ENCODE measurements around the gene PML.
"Not testable (repeated sequence)": the region's sequence is repeated elsewhere in the genome, so short reads cannot be mapped to it uniquely, and the experiment has no call there.

Gene PML

GRCh38 chr15:74059050-74059833 lies 64.7 kb downstream of the PML start:
- H3K27me3 Mint-ChIP-seq; H3K27ac Mint-ChIP-seq (ENCODE audit: low read depth); ATAC-seq (replicated peaks; ENCODE audit: extremely low read depth, poor library complexity, severe bottlenecking); H3K9me3 Mint-ChIP-seq; H3K4me3 Mint-ChIP-seq; H3K36me3 Mint-ChIP-seq (ENCODE audit: insufficient read depth); DNase-seq (ENCODE audit: low spot score in 2 of 2); H3K4me1 Mint-ChIP-seq: not testable (repeated sequence)

- no peak overlapping the region for H3K27ac Mint-ChIP-seq (ENCODE audit: low read depth)
- H3K27me3 Mint-ChIP-seq = peaks cover 10% of the 10 kb centered on the region
- H3K36me3 Mint-ChIP-seq (ENCODE audit: insufficient read depth) = peaks cover 3% of the 10 kb centered on the region
- ATAC-seq (replicated peaks; ENCODE audit: extremely low read depth, poor library complexity, severe bottlenecking) (no peak), DNase-seq (ENCODE audit: low spot score in 2 of 2) (no peak)
- no peak overlapping the region for H3K4me3 Mint-ChIP-seq
- no peaks in the 10 kb centered on the region for H3K9me3 Mint-ChIP-seq
- H3K4me1 Mint-ChIP-seq = peaks cover 6% of the 10 kb centered on the region
Observed at GRCh38 chr15:74060251-74060650, 65.7 kb downstream of the PML start.

GRCh38 chr15:74062236-74062635 lies 67.7 kb downstream of the PML start:
- peaks cover 6% of the 10 kb centered on the region for H3K4me1 Mint-ChIP-seq
- ATAC-seq (replicated peaks; ENCODE audit: extremely low read depth, poor library complexity, severe bottlenecking) = no peak
- no peak for DNase-seq (ENCODE audit: low spot score in 2 of 2)

DNA sequence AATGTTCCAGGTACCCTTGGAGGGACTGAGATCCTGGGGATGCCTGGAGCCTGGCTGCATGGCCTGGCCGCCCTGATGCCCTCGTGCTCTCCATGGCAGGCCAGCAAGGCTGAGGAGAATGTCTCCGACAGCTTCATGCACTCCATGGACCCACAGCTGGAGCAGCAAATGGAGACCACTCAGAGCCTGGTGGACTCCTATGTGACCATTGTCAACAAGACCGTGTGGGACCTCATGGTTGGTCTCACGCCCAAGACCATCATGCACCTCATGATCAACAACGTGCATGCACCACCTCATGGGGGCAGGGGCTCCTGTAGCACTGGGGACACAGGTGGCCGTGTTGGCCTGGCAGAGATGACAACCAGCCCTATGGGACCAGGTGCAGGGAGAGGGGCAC lies 68.2 kb downstream of the PML start:
- no peak overlapping the region for H3K27ac Mint-ChIP-seq (ENCODE audit: low read depth)
- DNase-seq (ENCODE audit: low spot score in 2 of 2) = no peak

More at GRCh38 chr15:74062236-74062635, 67.7 kb downstream of the PML start:
- H3K27ac Mint-ChIP-seq (ENCODE audit: low read depth) = no peak overlapping the region
- H3K9me3 Mint-ChIP-seq = no peaks in the 10 kb centered on the region
- no peak overlapping the region for H3K4me3 Mint-ChIP-seq
- peaks cover 12% of the 10 kb centered on the region for H3K27me3 Mint-ChIP-seq
- no peaks in the 10 kb centered on the region for H3K36me3 Mint-ChIP-seq (ENCODE audit: insufficient read depth)

GRCh38 chr15:74063425-74064146 lies 69.1 kb downstream of the PML start:
- peaks cover 12% of the 10 kb centered on the region for H3K27me3 Mint-ChIP-seq
- peak in 1 of 2 donors; percentile 2 for DNase-seq (ENCODE audit: low spot score in 2 of 2)
- H3K27ac Mint-ChIP-seq (ENCODE audit: low read depth); H3K4me3 Mint-ChIP-seq; H3K4me1 Mint-ChIP-seq; ATAC-seq (replicated peaks; ENCODE audit: extremely low read depth, poor library complexity, severe bottlenecking); H3K36me3 Mint-ChIP-seq (ENCODE audit: insufficient read depth); H3K9me3 Mint-ChIP-seq: not testable (repeated sequence)

More for the DNA sequence above, 68.2 kb downstream of the PML start:
- no peak for ATAC-seq (replicated peaks; ENCODE audit: extremely low read depth, poor library complexity, severe bottlenecking)
- H3K9me3 Mint-ChIP-seq = no peaks in the 10 kb centered on the region
- no peaks in the 10 kb centered on the region for H3K36me3 Mint-ChIP-seq (ENCODE audit: insufficient read depth)
- H3K4me3 Mint-ChIP-seq = no peak overlapping the region
- peaks cover 6% of the 10 kb centered on the region for H3K4me1 Mint-ChIP-seq
- H3K27me3 Mint-ChIP-seq = peaks cover 12% of the 10 kb centered on the region

DNA sequence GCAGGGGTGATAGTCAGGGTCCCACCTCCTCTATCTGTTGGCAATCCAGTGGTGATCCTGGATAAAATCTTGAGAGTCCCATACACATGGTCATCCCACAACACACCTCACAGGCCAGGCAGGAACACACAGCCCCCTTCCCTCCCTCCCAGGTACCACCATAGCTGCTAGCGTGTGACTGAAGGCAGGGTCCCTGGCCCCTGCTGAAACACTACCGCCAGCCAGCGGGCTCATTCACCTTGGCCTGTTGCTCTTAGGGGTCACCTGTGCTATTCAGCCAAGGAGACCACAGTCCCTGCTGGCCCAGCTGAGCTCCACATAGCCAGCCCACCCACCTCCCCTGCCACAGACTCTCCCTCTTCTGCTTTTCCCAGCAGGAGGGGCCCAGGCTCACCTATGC lies 69.7 kb downstream of the PML start:
- not testable (repeated sequence) for H3K9me3 Mint-ChIP-seq; H3K36me3 Mint-ChIP-seq (ENCODE audit: insufficient read depth); H3K4me1 Mint-ChIP-seq; H3K4me3 Mint-ChIP-seq; DNase-seq (ENCODE audit: low spot score in 2 of 2); ATAC-seq (replicated peaks; ENCODE audit: extremely low read depth, poor library complexity, severe bottlenecking); H3K27ac Mint-ChIP-seq (ENCODE audit: low read depth)
- peaks cover 12% of the 10 kb centered on the region for H3K27me3 Mint-ChIP-seq

GRCh38 chr15:74064822-74065221 lies 70.3 kb downstream of the PML start:
- H3K27me3 Mint-ChIP-seq = peaks cover 12% of the 10 kb centered on the region
- H3K36me3 Mint-ChIP-seq (ENCODE audit: insufficient read depth); ATAC-seq (replicated peaks; ENCODE audit: extremely low read depth, poor library complexity, severe bottlenecking); H3K4me1 Mint-ChIP-seq; H3K27ac Mint-ChIP-seq (ENCODE audit: low read depth); H3K9me3 Mint-ChIP-seq; H3K4me3 Mint-ChIP-seq: not testable (repeated sequence)
- DNase-seq (ENCODE audit: low spot score in 2 of 2) = peak in 1 of 2 donors; percentile 8

GRCh38 chr15:74065684-74066411 lies 71.3 kb downstream of the PML start:
- ATAC-seq (replicated peaks; ENCODE audit: extremely low read depth, poor library complexity, severe bottlenecking) (peak; percentile 94), DNase-seq (ENCODE audit: low spot score in 2 of 2) (peak in 1 of 2 donors; percentile 39)
- not testable (repeated sequence) for H3K4me1 Mint-ChIP-seq

DNA sequence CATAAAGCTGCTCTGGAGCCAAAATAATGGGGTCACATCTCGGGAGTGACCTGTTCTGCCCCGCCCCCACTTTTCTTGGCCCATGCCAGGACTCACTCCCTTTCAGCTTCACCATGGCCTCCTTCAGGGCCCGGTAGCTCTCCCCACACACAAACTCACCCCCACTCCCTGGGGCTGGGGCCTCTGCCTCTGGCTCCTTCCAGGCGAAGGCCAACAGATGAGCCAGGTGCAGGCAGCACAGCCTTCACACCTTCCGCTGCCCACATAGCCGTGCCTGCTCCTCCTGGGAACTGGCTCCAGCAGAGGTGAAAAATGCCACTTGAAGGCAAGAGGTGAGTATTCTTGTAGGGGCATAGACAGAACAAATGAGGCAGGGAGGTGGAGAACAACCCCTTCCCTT lies 77.1 kb downstream of the PML start:
- ATAC-seq (replicated peaks; ENCODE audit: extremely low read depth, poor library complexity, severe bottlenecking); H3K9me3 Mint-ChIP-seq; H3K4me1 Mint-ChIP-seq; H3K27me3 Mint-ChIP-seq; DNase-seq (ENCODE audit: low spot score in 2 of 2); H3K4me3 Mint-ChIP-seq; H3K36me3 Mint-ChIP-seq (ENCODE audit: insufficient read depth); H3K27ac Mint-ChIP-seq (ENCODE audit: low read depth): not testable (repeated sequence)

More at GRCh38 chr15:74065684-74066411, 71.3 kb downstream of the PML start:
- not testable (repeated sequence) for H3K9me3 Mint-ChIP-seq; H3K27ac Mint-ChIP-seq (ENCODE audit: low read depth); H3K36me3 Mint-ChIP-seq (ENCODE audit: insufficient read depth); H3K4me3 Mint-ChIP-seq
- H3K27me3 Mint-ChIP-seq = peaks cover 12% of the 10 kb centered on the region

GRCh38 chr15:74072132-74072531 lies 77.6 kb downstream of the PML start:
- DNase-seq (ENCODE audit: low spot score in 2 of 2); H3K27me3 Mint-ChIP-seq; H3K4me3 Mint-ChIP-seq; ATAC-seq (replicated peaks; ENCODE audit: extremely low read depth, poor library complexity, severe bottlenecking); H3K9me3 Mint-ChIP-seq; H3K4me1 Mint-ChIP-seq; H3K36me3 Mint-ChIP-seq (ENCODE audit: insufficient read depth); H3K27ac Mint-ChIP-seq (ENCODE audit: low read depth): not testable (repeated sequence)

GRCh38 chr15:74072614-74073337 lies 78.3 kb downstream of the PML start:
- not testable (repeated sequence) for H3K4me3 Mint-ChIP-seq; H3K27ac Mint-ChIP-seq (ENCODE audit: low read depth); H3K27me3 Mint-ChIP-seq; H3K4me1 Mint-ChIP-seq; H3K36me3 Mint-ChIP-seq (ENCODE audit: insufficient read depth); H3K9me3 Mint-ChIP-seq; ATAC-seq (replicated peaks; ENCODE audit: extremely low read depth, poor library complexity, severe bottlenecking)
- DNase-seq (ENCODE audit: low spot score in 2 of 2) = peak in 1 of 2 donors; percentile 27

DNA sequence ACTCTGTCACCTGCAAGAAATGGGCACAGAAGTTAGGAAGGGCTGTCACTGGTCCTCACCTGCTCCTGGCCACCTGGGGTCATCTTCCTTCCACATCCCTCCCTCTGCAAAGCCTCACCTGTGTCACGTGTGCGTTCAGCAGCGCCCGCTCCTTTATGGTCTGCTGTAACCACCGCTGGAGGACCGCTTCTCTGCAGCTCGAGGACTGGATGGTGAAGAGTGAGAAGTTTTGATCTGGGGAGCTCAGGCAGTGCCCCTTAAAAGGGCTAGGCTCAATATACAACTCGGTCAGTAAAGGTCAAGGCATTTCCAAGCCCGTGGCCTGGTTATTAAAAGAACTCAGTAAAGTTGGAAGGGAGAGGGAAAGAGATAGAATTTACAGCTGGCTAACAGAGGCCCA lies 81.3 kb downstream of the PML start:
- H3K4me3 Mint-ChIP-seq; H3K36me3 Mint-ChIP-seq (ENCODE audit: insufficient read depth): not testable (repeated sequence)

More for the DNA sequence above, 81.3 kb downstream of the PML start:
- H3K27me3 Mint-ChIP-seq; H3K27ac Mint-ChIP-seq (ENCODE audit: low read depth); H3K4me1 Mint-ChIP-seq; DNase-seq (ENCODE audit: low spot score in 2 of 2); H3K9me3 Mint-ChIP-seq; ATAC-seq (replicated peaks; ENCODE audit: extremely low read depth, poor library complexity, severe bottlenecking): not testable (repeated sequence)
